HG03520 (cell line): ENCODE measurements around the gene WDR19.
"Not testable (repeated sequence)": the region's sequence is repeated elsewhere in the genome, so short reads cannot be mapped to it uniquely, and the experiment has no call there.

ENCODE experiments used
- ATAC-seq: cut with Tn5 transposase; IDR thresholded peaks from one replicate; pipeline ENCODE4 v1.9.1; 2021; ENCODE audit warnings: mild to moderate bottlenecking, moderate library complexity; ENCODE audit not compliant: unreplicated experiment

Gene WDR19

GRCh38 chr4:39181905-39182638 is at the start of gene WDR19:
WDR19 (plus strand) TSS chr4:39182529; CDS start chr4:39182558, 29 bp downstream.
- ATAC-seq = peak; percentile 98

- ATAC-seq = no peak
Observed at GRCh38 chr4:39133623-39134022, 48.7 kb upstream of the WDR19 start.

- ATAC-seq = no peak
Observed at GRCh38 chr4:39134683-39135306, 47.5 kb upstream of the WDR19 start.

- ATAC-seq = not testable (repeated sequence)
Observed at GRCh38 chr4:39138227-39138626, 44.1 kb upstream of the WDR19 start.

- no peak for ATAC-seq
Observed at GRCh38 chr4:39146211-39146610, 36.1 kb upstream of the WDR19 start.

- ATAC-seq = no peak
Observed at GRCh38 chr4:39154009-39154408, 28.3 kb upstream of the WDR19 start.

GRCh38 chr4:39157520-39157919 is 24.8 kb upstream of the WDR19 start:
- ATAC-seq = no peak

- no peak for ATAC-seq
Observed at GRCh38 chr4:39166177-39166576, 16.2 kb upstream of the WDR19 start.

- ATAC-seq = no peak
Observed at GRCh38 chr4:39166669-39167068, 15.7 kb upstream of the WDR19 start.

- no peak for ATAC-seq
Observed at GRCh38 chr4:39169426-39169825, 12.9 kb upstream of the WDR19 start.

GRCh38 chr4:39170301-39170700 is 12.0 kb upstream of the WDR19 start:
- no peak for ATAC-seq

GRCh38 chr4:39178706-39179105 is 3.6 kb upstream of the WDR19 start:
- ATAC-seq = no peak

GRCh38 chr4:39179681-39180080 is 2.6 kb upstream of the WDR19 start:
- ATAC-seq = no peak

- ATAC-seq = not testable (repeated sequence)
Observed at GRCh38 chr4:39180629-39181028, 1.7 kb upstream of the WDR19 start.

GRCh38 chr4:39181520-39181904 is 817 bp upstream of the WDR19 start:
- no peak for ATAC-seq

- no peak for ATAC-seq
Observed at GRCh38 chr4:39201963-39202362, 19.6 kb downstream of the WDR19 start.

GRCh38 chr4:39204543-39204942 is 22.2 kb downstream of the WDR19 start:
- ATAC-seq = no peak

GRCh38 chr4:39205000-39205399 is 22.7 kb downstream of the WDR19 start:
- no peak for ATAC-seq

GRCh38 chr4:39205476-39205875 is 23.1 kb downstream of the WDR19 start:
- ATAC-seq = no peak

GRCh38 chr4:39227906-39228305 is 45.6 kb downstream of the WDR19 start:
- no peak for ATAC-seq

- no peak for ATAC-seq
Observed at GRCh38 chr4:39228377-39228776, 46.0 kb downstream of the WDR19 start.

GRCh38 chr4:39230462-39230861 is 48.1 kb downstream of the WDR19 start:
- ATAC-seq = no peak

GRCh38 chr4:39231660-39232059 is 49.3 kb downstream of the WDR19 start:
- no peak for ATAC-seq
